ENCODE results near the gene PROKR2.

Gene PROKR2

GRCh38 chr20:5327356-5327755 lies 10.6 kb upstream of the PROKR2 start:
- no peak for DNase-seq
- no peak for TF ChIP-seq POLR2A (IDR thresholded peaks at IDR 0.05; ENCODE audit: low read length)

GRCh38 chr20:5315807-5316187 lies 957 bp downstream of the PROKR2 start:
- TF ChIP-seq GATA1 (IDR thresholded peaks at IDR 0.05; ENCODE audit: low read depth, low read length), result no peak
- TF ChIP-seq POLR2A (IDR thresholded peaks at IDR 0.05; ENCODE audit: low read length), result no peak
- no peak for DNase-seq

- no peak for TF ChIP-seq POLR2A (IDR thresholded peaks at IDR 0.05; ENCODE audit: low read length)
- TF ChIP-seq GATA1 (IDR thresholded peaks at IDR 0.05; ENCODE audit: low read depth, low read length), result no peak
- no peak for DNase-seq
Measured at GRCh38 chr20:5313916-5314315, 2.8 kb downstream of the PROKR2 start.

DNA sequence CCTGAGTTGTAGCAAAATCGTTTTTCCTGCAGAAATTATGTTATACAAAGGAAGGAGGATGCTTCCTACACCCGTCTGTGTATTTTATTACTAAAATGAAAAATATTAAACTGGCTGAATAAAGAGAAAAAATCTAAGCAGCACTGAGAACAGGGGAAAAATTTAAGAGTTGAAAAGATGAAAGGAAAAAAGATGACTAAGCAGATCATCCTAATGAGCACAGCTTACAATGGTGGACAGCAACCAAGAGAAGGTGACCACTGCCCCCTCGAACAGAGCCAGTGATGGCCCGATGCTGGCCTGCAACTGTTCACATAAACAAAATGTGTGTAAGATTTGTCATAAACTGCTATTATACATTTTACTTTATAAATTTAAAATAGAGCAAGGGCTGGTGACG lies 4.2 kb downstream of the PROKR2 start:
- TF ChIP-seq GATA1 (IDR thresholded peaks at IDR 0.05; ENCODE audit: low read depth, low read length) (no peak), POLR2A (IDR thresholded peaks at IDR 0.05; ENCODE audit: low read length) (no peak)

DNA sequence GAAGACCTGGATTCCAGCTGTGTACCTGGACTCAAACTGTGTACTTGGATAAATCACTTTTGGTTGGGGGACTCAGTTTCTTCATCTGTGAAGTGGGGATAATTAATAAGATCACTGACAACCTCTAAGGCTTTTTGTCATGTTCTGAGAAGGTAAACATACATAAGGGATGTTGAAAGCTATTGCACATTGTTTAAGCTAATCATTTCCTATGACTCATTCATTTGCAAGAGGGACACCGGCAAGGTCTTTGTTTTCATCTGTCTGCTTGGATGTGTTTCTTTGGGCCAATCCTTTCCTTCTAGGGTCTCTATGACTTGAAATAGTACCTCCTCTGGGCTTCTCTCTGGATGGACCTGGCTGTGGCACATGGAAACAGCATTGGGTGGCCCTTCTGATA lies 6.8 kb downstream of the PROKR2 start:
- no peak for DNase-seq
- no peak for TF ChIP-seq POLR2A (IDR thresholded peaks at IDR 0.05; ENCODE audit: low read length)
- no peak for TF ChIP-seq GATA1 (IDR thresholded peaks at IDR 0.05; ENCODE audit: low read depth, low read length)

More for the DNA sequence above, 4.2 kb downstream of the PROKR2 start:
- DNase-seq, result no peak

GRCh38 chr20:5298811-5299210 lies 17.9 kb downstream of the PROKR2 start:
- TF ChIP-seq POLR2A (IDR thresholded peaks at IDR 0.05; ENCODE audit: low read length) (no peak), GATA1 (IDR thresholded peaks at IDR 0.05; ENCODE audit: low read depth, low read length) (no peak)

DNA sequence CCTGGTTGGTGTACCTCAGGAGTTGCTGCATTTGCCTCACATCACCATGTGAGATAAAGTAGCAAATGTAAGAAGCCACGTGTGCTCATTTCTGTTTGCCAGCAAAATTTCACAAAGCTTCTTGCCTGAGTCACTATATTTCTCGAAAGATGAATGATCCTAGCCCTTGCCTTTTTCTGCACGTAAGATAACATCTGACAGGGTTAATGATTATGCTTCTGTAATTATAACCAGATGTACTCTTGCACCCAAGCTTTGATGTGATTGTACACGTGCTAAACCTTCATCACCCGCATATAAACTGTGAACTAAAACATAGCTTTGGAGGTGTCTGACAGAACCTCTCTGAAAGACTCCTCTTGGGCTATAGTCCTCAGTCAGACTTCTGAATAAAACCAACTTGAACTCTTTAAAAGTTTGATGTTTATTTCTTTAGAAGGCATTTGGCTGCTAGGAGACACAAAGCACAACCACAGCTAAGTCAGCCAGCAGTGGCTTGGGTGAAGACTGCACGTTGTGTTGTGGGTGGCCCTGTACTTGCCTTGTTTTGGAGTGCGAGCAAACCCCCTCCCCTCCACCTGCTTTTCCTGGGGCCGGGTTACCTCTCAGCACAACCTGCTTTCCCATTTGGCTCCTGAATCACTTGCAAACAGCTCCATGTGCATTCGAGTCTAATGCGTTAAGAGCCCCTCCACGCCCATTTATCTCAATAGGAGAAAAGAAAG lies 19.3 kb downstream of the PROKR2 start:
- DNase-seq, result no peak
- TF ChIP-seq GATA1 (IDR thresholded peaks at IDR 0.05; ENCODE audit: low read depth, low read length), result no peak
- TF ChIP-seq POLR2A (IDR thresholded peaks at IDR 0.05; ENCODE audit: low read length), result no peak

More at GRCh38 chr20:5298811-5299210, 17.9 kb downstream of the PROKR2 start:
- DNase-seq, result no peak

GRCh38 chr20:5290596-5290995 lies 26.2 kb downstream of the PROKR2 start:
- DNase-seq, result no peak
- TF ChIP-seq POLR2A (IDR thresholded peaks at IDR 0.05; ENCODE audit: low read length) (no peak), GATA1 (IDR thresholded peaks at IDR 0.05; ENCODE audit: low read depth, low read length) (no peak)

DNA sequence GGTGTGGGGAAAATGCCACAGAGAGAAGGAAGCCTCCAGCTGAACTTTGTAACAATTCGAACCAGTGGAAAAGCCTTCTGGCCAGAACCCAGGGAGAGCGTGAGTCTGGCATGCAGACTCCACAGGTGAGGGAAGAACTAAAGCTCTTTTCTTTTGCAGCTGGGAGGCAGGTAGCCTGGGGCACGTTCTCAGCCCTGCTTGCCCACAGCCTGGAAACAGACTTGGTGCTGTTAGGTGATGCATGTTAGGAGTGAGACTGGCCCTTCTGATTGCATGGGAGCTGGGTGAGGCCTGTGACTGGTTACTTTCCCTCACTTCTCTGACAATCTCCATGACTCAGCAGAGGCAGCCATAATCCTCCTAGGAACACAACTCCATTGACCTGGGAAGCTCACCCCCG lies 34.2 kb downstream of the PROKR2 start:
- TF ChIP-seq POLR2A (IDR thresholded peaks at IDR 0.05; ENCODE audit: low read length), result no peak
- TF ChIP-seq GATA1 (IDR thresholded peaks at IDR 0.05; ENCODE audit: low read depth, low read length), result no peak
- DNase-seq, result no peak

DNA sequence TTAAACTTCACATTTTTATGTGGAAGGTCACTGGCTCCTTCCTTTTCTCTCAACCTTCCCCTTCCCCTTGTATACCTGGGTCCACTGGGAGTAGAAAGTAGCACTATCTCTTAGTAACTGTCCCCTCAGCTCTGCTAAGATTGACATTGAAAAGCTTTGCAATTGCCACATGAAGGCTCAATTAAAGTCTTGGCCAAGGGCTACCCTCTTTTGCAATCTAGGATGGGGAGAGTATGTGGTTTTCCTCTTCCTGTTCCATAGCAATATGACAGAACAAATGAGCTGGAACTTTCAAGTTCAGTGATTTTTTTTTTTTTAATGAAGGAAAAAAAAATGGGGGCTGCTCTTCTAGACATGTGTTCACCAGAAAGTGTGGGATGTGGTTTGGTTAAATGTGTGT lies 37.1 kb downstream of the PROKR2 start:
- DNase-seq, result no peak
- no peak for TF ChIP-seq GATA1 (IDR thresholded peaks at IDR 0.05; ENCODE audit: low read depth, low read length)
- no peak for TF ChIP-seq POLR2A (IDR thresholded peaks at IDR 0.05; ENCODE audit: low read length)

GRCh38 chr20:5272268-5272667 lies 44.5 kb downstream of the PROKR2 start:
- TF ChIP-seq GATA1 (IDR thresholded peaks at IDR 0.05; ENCODE audit: low read depth, low read length) (no peak), POLR2A (IDR thresholded peaks at IDR 0.05; ENCODE audit: low read length) (no peak)
- DNase-seq, result no peak

- no peak for TF ChIP-seq POLR2A (IDR thresholded peaks at IDR 0.05; ENCODE audit: low read length)
- TF ChIP-seq GATA1 (IDR thresholded peaks at IDR 0.05; ENCODE audit: low read depth, low read length), result no peak
Measured at GRCh38 chr20:5270603-5271002, 46.2 kb downstream of the PROKR2 start.

DNA sequence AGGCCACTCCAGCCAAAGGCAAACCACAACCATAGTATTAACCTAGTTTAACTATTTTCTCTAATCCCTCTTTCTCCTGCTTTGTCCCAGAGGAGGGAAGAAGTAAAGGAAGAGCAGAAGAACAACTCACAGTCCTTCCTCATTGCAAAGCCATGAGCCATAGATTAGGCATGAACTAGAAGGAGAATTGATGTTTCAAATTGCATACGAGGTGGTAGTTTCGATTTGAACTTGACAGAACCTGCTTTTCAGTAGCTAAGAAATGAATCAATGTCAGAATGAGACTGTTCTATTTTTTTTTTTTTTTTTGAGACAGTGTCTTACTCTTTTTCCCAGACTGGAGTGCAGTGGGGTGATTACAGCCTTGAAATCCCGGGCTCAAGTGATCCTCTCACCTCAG lies 48.3 kb downstream of the PROKR2 start:
- no peak for TF ChIP-seq POLR2A (IDR thresholded peaks at IDR 0.05; ENCODE audit: low read length)
- no peak for TF ChIP-seq GATA1 (IDR thresholded peaks at IDR 0.05; ENCODE audit: low read depth, low read length)
- no peak for DNase-seq

More at GRCh38 chr20:5270603-5271002, 46.2 kb downstream of the PROKR2 start:
- no peak for DNase-seq

- no peak for DNase-seq
- no peak for TF ChIP-seq GATA1 (IDR thresholded peaks at IDR 0.05; ENCODE audit: low read depth, low read length)
- TF ChIP-seq POLR2A (IDR thresholded peaks at IDR 0.05; ENCODE audit: low read length), result no peak
Measured at GRCh38 chr20:5267092-5267491, 49.7 kb downstream of the PROKR2 start.

All from erythroblast (primary cell).